Fibroblast of lung (primary cell): Measurements from ENCODE around the gene EFCC1. TPM values are rescaled to one million over a fixed set of nuclear protein-coding genes. Genes with fewer than 3 reads are reported as not detected.

ENCODE experiments used
- DNase-seq, 2 donors: peaks; one replicate each; pipeline versions ENCODE4 v3.0.0 to v3.0.0-alpha.2; 2010; ENCODE audit warnings: low read depth in 2 of 2
- H2AFZ ChIP-seq: 2 replicates; pipeline ENCODE4 v1.5.1; 2012; ENCODE audit warnings: low read length, control low read depth, inconsistent platforms
- H3K27ac ChIP-seq: 2 replicates; pipeline ENCODE4 v1.5.1; 2011; ENCODE audit warnings: low read length, control low read depth; ENCODE audit not compliant: insufficient read depth
- H3K27me3 ChIP-seq: 2 replicates; pipeline ENCODE4 v1.5.1; 2011; ENCODE audit warnings: mild to moderate bottlenecking, low read length; ENCODE audit not compliant: control insufficient read depth, insufficient read depth
- H3K36me3 ChIP-seq: 2 replicates; pipeline ENCODE4 v1.5.1; 2011; ENCODE audit warnings: low read length; ENCODE audit not compliant: control insufficient read depth, insufficient read depth
- H3K4me1 ChIP-seq: 2 replicates; pipeline ENCODE4 v1.5.1; 2011; ENCODE audit warnings: low read length; ENCODE audit not compliant: control insufficient read depth, insufficient read depth; ENCODE audit errors: extremely low read depth
- H3K4me2 ChIP-seq: 2 replicates; pipeline ENCODE4 v1.5.1; 2011; ENCODE audit warnings: low read length, control low read depth; ENCODE audit not compliant: insufficient read depth; ENCODE audit errors: extremely low read depth
- H3K4me3 ChIP-seq, 4 experiments: fragments of 200-600 bp in 1 of 4; sonication (generic) in 1 of 4; replicated peaks in 1 of 4; 2 replicates each; pipeline ENCODE4 v1.5.1; 2011 to 2016; ENCODE audit warnings: low read length in 4 of 4, low read depth in 3 of 4, mild to moderate bottlenecking in 3 of 4, control low read depth in 2 of 4, inconsistent platforms in 1 of 4, mixed read lengths in 1 of 4; ENCODE audit not compliant: insufficient read depth in 1 of 4; ENCODE audit errors: control extremely low read depth in 1 of 4
- H3K79me2 ChIP-seq: 2 replicates; pipeline ENCODE4 v1.5.1; 2012; ENCODE audit warnings: mild to moderate bottlenecking, low read length, inconsistent platforms; ENCODE audit not compliant: control insufficient read depth, insufficient read depth
- H3K9ac ChIP-seq: 2 replicates; pipeline ENCODE4 v1.5.1; 2011; ENCODE audit warnings: mild to moderate bottlenecking, low read length, control low read depth; ENCODE audit not compliant: insufficient read depth
- H3K9me3 ChIP-seq: 2 replicates; pipeline ENCODE4 v1.5.1; 2012; ENCODE audit warnings: low read depth, low read length; ENCODE audit not compliant: control insufficient read depth, insufficient read depth
- H4K20me1 ChIP-seq: 2 replicates; pipeline ENCODE4 v1.5.1; 2011; ENCODE audit warnings: low read length; ENCODE audit not compliant: control insufficient read depth, insufficient read depth; ENCODE audit errors: extremely low read depth
- CTCF ChIP-seq, 2 donors: IDR thresholded peaks in 1 of 2; conservative IDR thresholded peaks in 1 of 2; 1 replicate in 1 of 2; 2 replicates in 1 of 2; pipeline ENCODE4 v1.5.1; 2011 to 2012; ENCODE audit warnings: low read length in 2 of 2, control low read depth in 1 of 2, inconsistent platforms in 1 of 2, low read depth in 1 of 2, mild to moderate bottlenecking in 1 of 2
- EZH2 ChIP-seq: IDR thresholded peaks from 2 replicates; pipeline ENCODE4 v1.5.1; 2012; ENCODE audit warnings: low read length, control low read depth, mild to moderate bottlenecking; ENCODE audit errors: missing control alignments
- polyA plus RNA-seq, 2 donors: library from polyadenylated mRNA; depleted of rRNA in 1 of 2; stranded (reverse) in 1 of 2; unstranded in 1 of 2; fragments of >200 nt; gene quantifications; 2 replicates each; pipeline ENCODE4 v1.2.1, GENCODE V29; 2011 to 2012; ENCODE audit warnings: missing spikeins in 1 of 2
- total RNA-seq: library from RNA; depleted of rRNA; stranded (reverse); fragments of >200 nt; gene quantifications from 2 replicates; pipeline ENCODE4 v1.2.1, GENCODE V29; 2014

EFCC1 gene
- total and polyA plus RNA-seq, 2 donors (not counting 1 experiment from before 2014, with no cell fraction given) = not detected

GRCh38 chr3:129057249-129057648 lies 56.1 kb downstream of the EFCC1 start:
- no peak overlapping the region for H3K4me2 ChIP-seq
- H2AFZ ChIP-seq = no peak overlapping the region
- no peak overlapping the region for H3K9ac ChIP-seq
- no peaks in the 10 kb centered on the region for H3K27me3 ChIP-seq
- TF ChIP-seq CTCF (conservative IDR thresholded peaks at IDR 0.05 in 1 of 2, IDR thresholded peaks at IDR 0.05 in 1 of 2; ENCODE audit: low read depth in 1 of 2, low read length in 2 of 2) (no peak), EZH2 (no peak)
- no peaks in the 10 kb centered on the region for H3K79me2 ChIP-seq
- no peaks in the 10 kb centered on the region for H3K9me3 ChIP-seq
- no peak for DNase-seq
- no peaks in the 10 kb centered on the region for H4K20me1 ChIP-seq
- H3K36me3 ChIP-seq = no peaks in the 10 kb centered on the region
- H3K4me1 ChIP-seq = no peaks in the 10 kb centered on the region
- H3K27ac ChIP-seq = no peak overlapping the region
- H3K4me3 ChIP-seq = no peak overlapping the region

GRCh38 chr3:129058441-129059200 lies 57.5 kb downstream of the EFCC1 start:
- no peaks in the 10 kb centered on the region for H3K79me2 ChIP-seq
- H3K36me3 ChIP-seq = no peaks in the 10 kb centered on the region
- H3K9me3 ChIP-seq = no peaks in the 10 kb centered on the region
- no peak overlapping the region for H2AFZ ChIP-seq
- TF ChIP-seq CTCF (conservative IDR thresholded peaks at IDR 0.05 in 1 of 2, IDR thresholded peaks at IDR 0.05 in 1 of 2; ENCODE audit: low read depth in 1 of 2, low read length in 2 of 2) = no peak
- no peak for TF ChIP-seq EZH2
- DNase-seq = no peak
- no peak overlapping the region for H3K9ac ChIP-seq
- H3K4me2 ChIP-seq = no peak overlapping the region
- H4K20me1 ChIP-seq = no peaks in the 10 kb centered on the region
- no peaks in the 10 kb centered on the region for H3K4me1 ChIP-seq
- no peak overlapping the region for H3K27ac ChIP-seq
- H3K4me3 ChIP-seq = no peak overlapping the region
- H3K27me3 ChIP-seq = no peaks in the 10 kb centered on the region

- no peaks in the 10 kb centered on the region for H3K4me1 ChIP-seq
- H3K9ac ChIP-seq = no peak overlapping the region
- H3K4me3 ChIP-seq = no peak overlapping the region
- H3K36me3 ChIP-seq = no peaks in the 10 kb centered on the region
- H3K27me3 ChIP-seq = no peaks in the 10 kb centered on the region
- no peak overlapping the region for H2AFZ ChIP-seq
- H3K9me3 ChIP-seq = no peaks in the 10 kb centered on the region
- H3K27ac ChIP-seq = no peak overlapping the region
- DNase-seq = no peak
- no peak overlapping the region for H3K4me2 ChIP-seq
- H4K20me1 ChIP-seq = no peaks in the 10 kb centered on the region
- no peak for TF ChIP-seq CTCF (conservative IDR thresholded peaks at IDR 0.05 in 1 of 2, IDR thresholded peaks at IDR 0.05 in 1 of 2; ENCODE audit: low read depth in 1 of 2, low read length in 2 of 2)
- no peak for TF ChIP-seq EZH2
- no peaks in the 10 kb centered on the region for H3K79me2 ChIP-seq
Measured at GRCh38 chr3:129059311-129059958, 58.3 kb downstream of the EFCC1 start.
